GM18502 (cell line): ENCODE results near the gene ACSM3.

Experiments used
- ATAC-seq: cut with Tn5 transposase; IDR thresholded peaks from one replicate; pipeline ENCODE4 v1.9.1; 2021; ENCODE audit warnings: mild to moderate bottlenecking; ENCODE audit not compliant: unreplicated experiment, poor library complexity

Gene ACSM3

GRCh38 chr16:20846551-20846950 is 82.7 kb downstream of the ACSM3 start:
- ATAC-seq, result no peak
